Naive thymus-derived CD8-positive, alpha-beta T cell (primary cell): ENCODE data around the gene SPATA31C1. TPM values are rescaled to one million over a fixed set of nuclear protein-coding genes. Genes with fewer than 3 reads are reported as not detected.
"Not testable (repeated sequence)": the region's sequence is repeated elsewhere in the genome, so short reads cannot be mapped to it uniquely, and the experiment has no call there.

ENCODE experiments used
- ATAC-seq, 2 donors: fragments of 150-1000 bp; cut with Tn5 transposase in 1 of 2; sonication (Bioruptor Pico), chemical (Tn5 transposase) in 1 of 2; 1 replicate in 1 of 2; 2 replicates in 1 of 2; pipeline ENCODE4 v1.10.0; 2021; ENCODE audit warnings: mild to moderate bottlenecking in 2 of 2, moderate library complexity in 2 of 2
- POLR2A ChIA-PET: fragments of 350-600 bp; sonication (Branson Sonifier 250); formaldehyde crosslinking; loops from one replicate; lab custom pipeline; 2021; ENCODE audit warnings: antibody characterized with exemption; lab: Charles Lee
- DNase-seq, 10 donors: peaks; one replicate each; pipeline versions ENCODE4 v3.0.0 to v3.0.0-alpha.2; 2020 to 2022
- H3K27ac Mint-ChIP-seq, 10 donors: one replicate each; pipeline ENCODE4 v1.8.0; 2020 to 2022; ENCODE audit warnings: mild to moderate bottlenecking in 10 of 10, mixed read lengths in 10 of 10, moderate library complexity in 4 of 10, inconsistent platforms in 1 of 10
- H3K27me3 Mint-ChIP-seq, 5 donors: one replicate each; pipeline ENCODE4 v1.8.0; 2021 to 2022; ENCODE audit warnings: mixed read lengths in 5 of 5
- H3K36me3 Mint-ChIP-seq, 3 donors: one replicate each; pipeline ENCODE4 v1.8.0; 2020 to 2022; ENCODE audit warnings: mixed read lengths in 3 of 3, mild to moderate bottlenecking in 2 of 3, inconsistent platforms in 1 of 3
- H3K4me1 Mint-ChIP-seq, 4 donors: one replicate each; pipeline ENCODE4 v1.8.0; 2021 to 2022; ENCODE audit warnings: mixed read lengths in 4 of 4
- H3K4me3 Mint-ChIP-seq, 10 donors: one replicate each; pipeline ENCODE4 v1.8.0; 2020 to 2022; ENCODE audit warnings: mild to moderate bottlenecking in 10 of 10, mixed read lengths in 10 of 10, moderate library complexity in 6 of 10, inconsistent platforms in 1 of 10
- H3K9me3 Mint-ChIP-seq, 9 donors: one replicate each; pipeline ENCODE4 v1.8.0; 2020 to 2022; ENCODE audit warnings: mixed read lengths in 9 of 9, mild to moderate bottlenecking in 3 of 9, inconsistent platforms in 1 of 9, moderate library complexity in 1 of 9
- polyA plus RNA-seq, 3 donors: library from polyadenylated mRNA; unstranded; fragments of 300-500 nt; fragmentation: Illumina TruSeq; gene quantifications; one replicate each; pipeline ENCODE4 v1.2.3, GENCODE V29; 2021
- total RNA-seq, 8 experiments: library from RNA in 2 of 8; stranded (reverse) in 2 of 8; gene quantifications; one replicate each; pipeline ENCODE4 v1.2.3 and lab custom pipeline; 2021 to 2026

The SPATA31C1 gene
- total and polyA plus RNA-seq, 5 experiments from 2014 or later, result not detected

- H3K4me1 Mint-ChIP-seq, POLR2A ChIA-PET, ATAC-seq, H3K27ac Mint-ChIP-seq, H3K27me3 Mint-ChIP-seq, H3K4me3 Mint-ChIP-seq, DNase-seq, H3K9me3 Mint-ChIP-seq, H3K36me3 Mint-ChIP-seq: not testable (repeated sequence)
These were observed 3.8 kb downstream of the SPATA31C1 start for GRCh38 chr9:87921561-87921960.

DNA sequence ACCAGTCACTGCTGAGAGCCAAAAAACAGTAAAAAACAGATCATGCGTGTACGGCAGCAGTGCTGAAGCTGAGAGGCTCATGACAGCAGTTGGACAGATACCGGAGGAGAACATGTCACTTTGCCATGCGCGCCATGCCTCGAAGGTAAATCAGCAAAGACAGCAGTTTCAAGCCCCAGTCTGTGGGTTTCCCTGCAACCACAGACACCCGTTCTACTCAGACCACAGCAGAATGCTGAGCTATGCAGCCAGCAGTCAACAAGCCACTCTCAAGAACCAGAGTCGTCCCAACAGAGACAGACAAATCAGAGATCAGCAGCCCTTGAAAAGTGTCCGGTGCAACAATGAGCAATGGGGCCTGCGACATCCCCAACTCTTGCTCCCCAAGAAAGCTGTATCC is 5.2 kb downstream of the SPATA31C1 start:
- H3K4me3 Mint-ChIP-seq, ATAC-seq, H3K4me1 Mint-ChIP-seq, H3K27me3 Mint-ChIP-seq, POLR2A ChIA-PET, H3K9me3 Mint-ChIP-seq, DNase-seq, H3K36me3 Mint-ChIP-seq, H3K27ac Mint-ChIP-seq: not testable (repeated sequence)

GRCh38 chr9:87924851-87925250 is 7.1 kb downstream of the SPATA31C1 start:
- POLR2A ChIA-PET, H3K9me3 Mint-ChIP-seq, H3K27me3 Mint-ChIP-seq, DNase-seq, H3K27ac Mint-ChIP-seq, H3K4me1 Mint-ChIP-seq, H3K4me3 Mint-ChIP-seq, ATAC-seq, H3K36me3 Mint-ChIP-seq: not testable (repeated sequence)

GRCh38 chr9:87929152-87929551 is 11.4 kb downstream of the SPATA31C1 start:
- ATAC-seq, H3K4me1 Mint-ChIP-seq, H3K36me3 Mint-ChIP-seq, H3K27me3 Mint-ChIP-seq, H3K9me3 Mint-ChIP-seq, H3K4me3 Mint-ChIP-seq, H3K27ac Mint-ChIP-seq, POLR2A ChIA-PET, DNase-seq: not testable (repeated sequence)

GRCh38 chr9:87934444-87934843 is 16.7 kb downstream of the SPATA31C1 start:
- H3K27ac Mint-ChIP-seq, POLR2A ChIA-PET, H3K9me3 Mint-ChIP-seq, H3K36me3 Mint-ChIP-seq, H3K4me3 Mint-ChIP-seq, H3K4me1 Mint-ChIP-seq, ATAC-seq, DNase-seq: not testable (repeated sequence)
- peaks cover 0 to 12% (median 5%) of the 10 kb centered on the region in 5 donors for H3K27me3 Mint-ChIP-seq

DNA sequence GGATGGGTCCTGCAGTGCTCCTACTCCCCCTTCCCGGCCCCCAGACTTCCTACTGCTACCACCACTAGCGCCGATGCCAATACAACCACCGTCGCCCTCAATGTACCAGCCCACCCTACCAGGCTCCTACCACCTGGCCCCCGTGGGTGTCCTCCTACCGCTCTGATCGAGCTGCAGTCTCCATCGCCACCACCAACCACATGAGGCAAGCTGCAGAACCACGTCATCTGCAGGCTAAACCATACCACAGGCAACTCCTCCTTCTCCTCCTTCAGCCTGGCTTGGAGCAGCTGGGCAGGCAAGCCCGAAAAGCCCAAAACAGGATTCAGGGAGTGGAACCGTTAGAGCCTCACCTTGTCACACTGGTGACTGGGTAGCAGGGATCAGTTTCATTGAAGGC is 19.6 kb downstream of the SPATA31C1 start:
- DNase-seq, result peak in 1 of 10 donors; percentile 10
- H3K4me1 Mint-ChIP-seq, H3K36me3 Mint-ChIP-seq, ATAC-seq, H3K27ac Mint-ChIP-seq, POLR2A ChIA-PET, H3K9me3 Mint-ChIP-seq: not testable (repeated sequence)
- peaks cover 0 to 10% (median 5%) of the 10 kb centered on the region in 5 donors for H3K27me3 Mint-ChIP-seq
- peak overlapping the region in 2 of 10 donors; percentile 27 to 29 for H3K4me3 Mint-ChIP-seq

DNA sequence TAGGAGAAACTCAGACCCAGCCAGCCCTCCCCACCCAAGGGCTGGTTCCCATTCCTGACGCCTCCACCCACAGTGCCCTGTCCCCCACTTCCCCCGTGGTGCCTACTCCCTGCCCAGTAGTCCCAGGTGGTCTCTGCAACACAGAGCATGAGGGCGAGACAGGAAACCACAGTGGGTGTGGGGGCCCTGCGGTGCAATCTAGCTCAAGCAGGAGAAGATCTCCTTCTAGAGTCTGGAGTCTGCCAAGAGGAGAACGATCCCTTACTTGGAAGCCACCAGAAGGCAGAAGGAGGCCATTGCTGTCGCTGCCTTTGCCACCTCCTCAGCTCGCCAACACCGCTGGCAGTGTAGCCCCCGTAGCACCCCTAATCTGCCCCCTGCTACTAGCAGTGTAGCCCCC is 20.2 kb downstream of the SPATA31C1 start:
- ATAC-seq, H3K27ac Mint-ChIP-seq, H3K4me1 Mint-ChIP-seq, DNase-seq, H3K36me3 Mint-ChIP-seq, H3K9me3 Mint-ChIP-seq, POLR2A ChIA-PET: not testable (repeated sequence)
- peak overlapping the region in 1 of 10 donors; percentile 48 for H3K4me3 Mint-ChIP-seq
- H3K27me3 Mint-ChIP-seq, result peaks cover 0 to 10% (median 5%) of the 10 kb centered on the region in 5 donors

- Mint-ChIP-seq H3K27me3 (peaks cover under 1 to 10% (median 5%) of the 10 kb centered on the region in 5 donors), H3K4me3 (peak overlapping the region in 1 of 10 donors; percentile 48)
- DNase-seq, POLR2A ChIA-PET, H3K4me1 Mint-ChIP-seq, H3K9me3 Mint-ChIP-seq, H3K36me3 Mint-ChIP-seq, H3K27ac Mint-ChIP-seq, ATAC-seq: not testable (repeated sequence)
These were observed 20.6 kb downstream of the SPATA31C1 start for GRCh38 chr9:87938336-87938735.

DNA sequence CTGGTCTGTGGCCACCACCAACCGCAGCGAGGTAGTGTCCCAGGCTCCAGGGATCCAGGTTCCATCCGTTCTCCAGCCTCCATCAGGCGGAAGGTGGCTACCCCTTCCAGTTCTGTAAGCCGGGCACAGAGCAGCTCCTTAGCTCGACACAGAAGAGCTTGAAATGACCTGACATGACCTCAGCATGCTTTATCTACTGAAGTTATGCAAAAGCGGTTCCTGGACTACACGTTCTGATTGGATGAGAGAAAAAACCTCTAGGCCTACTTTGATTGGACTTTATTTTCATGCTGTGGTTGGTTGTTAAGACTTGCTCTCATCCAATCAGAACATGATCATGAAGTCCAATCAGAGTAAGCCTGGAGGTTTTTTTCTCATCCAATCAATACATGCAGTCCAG is 21.3 kb downstream of the SPATA31C1 start:
- H3K27ac Mint-ChIP-seq, H3K4me3 Mint-ChIP-seq, H3K4me1 Mint-ChIP-seq, H3K9me3 Mint-ChIP-seq, POLR2A ChIA-PET, H3K36me3 Mint-ChIP-seq, ATAC-seq: not testable (repeated sequence)
- peak in 1 of 10 donors; percentile 40 for DNase-seq
- peaks cover 2 to 15% (median 6%) of the 10 kb centered on the region in 5 donors for H3K27me3 Mint-ChIP-seq

- Mint-ChIP-seq H3K4me3 (peak overlapping the region in 3 of 10 donors; percentile 23 to 42 (median 26)), H3K4me1 (peaks cover 0 to 10% (median 2%) of the 10 kb centered on the region in 4 donors), H3K9me3 (peaks cover 0 to 2% (median 0%) of the 10 kb centered on the region in 9 donors), H3K27ac (no peak overlapping the region), H3K27me3 (peaks cover 4 to 51% (median 22%) of the 10 kb centered on the region in 5 donors), H3K36me3 (peaks cover 0 to 2% (median 0%) of the 10 kb centered on the region in 3 donors)
- ATAC-seq (no peak), DNase-seq (no peak)
- POLR2A ChIA-PET, result no interaction called here
These were observed 26.3 kb downstream of the SPATA31C1 start for GRCh38 chr9:87944096-87944495.

DNA sequence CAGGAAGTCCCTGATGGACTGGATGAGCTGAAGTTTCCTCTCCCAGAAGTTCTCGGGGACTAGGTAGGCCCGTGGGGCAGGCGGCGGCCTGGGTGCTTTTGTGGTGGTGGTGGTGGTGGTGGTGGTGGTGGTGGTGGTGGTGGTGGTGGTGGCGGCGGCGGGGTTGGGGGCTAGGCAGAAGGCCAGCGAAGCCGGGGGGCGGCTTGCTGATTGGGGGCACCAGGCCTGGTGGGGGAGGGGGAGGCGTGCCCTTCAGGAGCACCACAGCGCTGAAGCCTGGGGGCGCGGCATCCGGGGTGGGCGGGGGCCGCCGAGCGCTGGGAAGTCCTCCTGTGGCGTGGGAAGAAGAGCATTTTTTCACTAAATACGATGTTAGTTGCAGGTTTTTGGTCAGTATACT is 26.9 kb downstream of the SPATA31C1 start:
- Mint-ChIP-seq H3K4me1 (peaks cover 0 to 10% (median 2%) of the 10 kb centered on the region in 4 donors), H3K27me3 (peaks cover 6 to 52% (median 27%) of the 10 kb centered on the region in 5 donors), H3K9me3 (peaks cover 0 to 5% (median 0%) of the 10 kb centered on the region in 9 donors), H3K27ac (no peak overlapping the region), H3K36me3 (peaks cover 2 to 5% (median 2%) of the 10 kb centered on the region in 3 donors), H3K4me3 (peak overlapping the region in 4 of 10 donors; percentile 23 to 46 (median 34))
- POLR2A ChIA-PET, result no interaction called here
- no peak for DNase-seq
- ATAC-seq, result no peak

- peaks cover 0 to 18% (median 5%) of the 10 kb centered on the region in 9 donors for H3K9me3 Mint-ChIP-seq
- peaks cover 0 to 3% (median 0%) of the 10 kb centered on the region in 4 donors for H3K4me1 Mint-ChIP-seq
- H3K27me3 Mint-ChIP-seq, result peaks cover 11 to 63% (median 29%) of the 10 kb centered on the region in 5 donors
- no peak for ATAC-seq
- H3K27ac Mint-ChIP-seq, result no peak overlapping the region
- no peak for DNase-seq
- POLR2A ChIA-PET, result no interaction called here
- H3K4me3 Mint-ChIP-seq, result no peak overlapping the region
- peaks cover 0 to 12% (median 8%) of the 10 kb centered on the region in 3 donors for H3K36me3 Mint-ChIP-seq
These were observed 32.5 kb downstream of the SPATA31C1 start for GRCh38 chr9:87950296-87950695.

GRCh38 chr9:87950765-87951488 is 33.2 kb downstream of the SPATA31C1 start:
- no peak overlapping the region for H3K27ac Mint-ChIP-seq
- H3K4me1 Mint-ChIP-seq, result no peaks in the 10 kb centered on the region
- H3K27me3 Mint-ChIP-seq, result peaks cover 12 to 56% (median 25%) of the 10 kb centered on the region in 5 donors
- peaks cover 0 to 12% (median 8%) of the 10 kb centered on the region in 3 donors for H3K36me3 Mint-ChIP-seq
- DNase-seq, result no peak
- POLR2A ChIA-PET, result no interaction called here
- H3K4me3 Mint-ChIP-seq, result no peak overlapping the region
- ATAC-seq, result no peak
- peaks cover 0 to 18% (median 5%) of the 10 kb centered on the region in 9 donors for H3K9me3 Mint-ChIP-seq
